OCI-LY1 (cell line): Measurements from ENCODE around the gene SYT7.

Experiments
- EZH2 ChIP-seq: fragments of 200-600 bp; sonication (generic), shearing (Covaris generic); IDR thresholded peaks from 2 replicates; pipeline ENCODE4 v1.8.0; 2017; ENCODE audit warnings: borderline replicate concordance, mixed run types, mild to moderate bottlenecking, antibody characterized with exemption, low read length, moderate library complexity, mixed read lengths
- TF ChIP-seq, protein P1 (sequence below): fragments of 200-600 bp; sonication (generic), shearing (Covaris generic); IDR thresholded peaks from 2 replicates; pipeline ENCODE4 v1.5.1; 2017; ENCODE audit warnings: mild to moderate bottlenecking, antibody characterized with exemption, low read length, moderate library complexity, mixed read lengths

GRCh38 chr11:61596990-61597389 is 16.1 kb upstream of the SYT7 start:
- TF ChIP-seq, protein P1, sequence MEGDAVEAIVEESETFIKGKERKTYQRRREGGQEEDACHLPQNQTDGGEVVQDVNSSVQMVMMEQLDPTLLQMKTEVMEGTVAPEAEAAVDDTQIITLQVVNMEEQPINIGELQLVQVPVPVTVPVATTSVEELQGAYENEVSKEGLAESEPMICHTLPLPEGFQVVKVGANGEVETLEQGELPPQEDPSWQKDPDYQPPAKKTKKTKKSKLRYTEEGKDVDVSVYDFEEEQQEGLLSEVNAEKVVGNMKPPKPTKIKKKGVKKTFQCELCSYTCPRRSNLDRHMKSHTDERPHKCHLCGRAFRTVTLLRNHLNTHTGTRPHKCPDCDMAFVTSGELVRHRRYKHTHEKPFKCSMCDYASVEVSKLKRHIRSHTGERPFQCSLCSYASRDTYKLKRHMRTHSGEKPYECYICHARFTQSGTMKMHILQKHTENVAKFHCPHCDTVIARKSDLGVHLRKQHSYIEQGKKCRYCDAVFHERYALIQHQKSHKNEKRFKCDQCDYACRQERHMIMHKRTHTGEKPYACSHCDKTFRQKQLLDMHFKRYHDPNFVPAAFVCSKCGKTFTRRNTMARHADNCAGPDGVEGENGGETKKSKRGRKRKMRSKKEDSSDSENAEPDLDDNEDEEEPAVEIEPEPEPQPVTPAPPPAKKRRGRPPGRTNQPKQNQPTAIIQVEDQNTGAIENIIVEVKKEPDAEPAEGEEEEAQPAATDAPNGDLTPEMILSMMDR = no peak
- no peak for TF ChIP-seq EZH2
